ENCODE results near the gene NT5C1A. TPM values are rescaled to one million over a fixed set of nuclear protein-coding genes. Genes with fewer than 3 reads are reported as not detected.

The NT5C1A gene
- total RNA-seq, 2 experiments from 2014 or later: 0.21 TPM; not detected in 1

DNA sequence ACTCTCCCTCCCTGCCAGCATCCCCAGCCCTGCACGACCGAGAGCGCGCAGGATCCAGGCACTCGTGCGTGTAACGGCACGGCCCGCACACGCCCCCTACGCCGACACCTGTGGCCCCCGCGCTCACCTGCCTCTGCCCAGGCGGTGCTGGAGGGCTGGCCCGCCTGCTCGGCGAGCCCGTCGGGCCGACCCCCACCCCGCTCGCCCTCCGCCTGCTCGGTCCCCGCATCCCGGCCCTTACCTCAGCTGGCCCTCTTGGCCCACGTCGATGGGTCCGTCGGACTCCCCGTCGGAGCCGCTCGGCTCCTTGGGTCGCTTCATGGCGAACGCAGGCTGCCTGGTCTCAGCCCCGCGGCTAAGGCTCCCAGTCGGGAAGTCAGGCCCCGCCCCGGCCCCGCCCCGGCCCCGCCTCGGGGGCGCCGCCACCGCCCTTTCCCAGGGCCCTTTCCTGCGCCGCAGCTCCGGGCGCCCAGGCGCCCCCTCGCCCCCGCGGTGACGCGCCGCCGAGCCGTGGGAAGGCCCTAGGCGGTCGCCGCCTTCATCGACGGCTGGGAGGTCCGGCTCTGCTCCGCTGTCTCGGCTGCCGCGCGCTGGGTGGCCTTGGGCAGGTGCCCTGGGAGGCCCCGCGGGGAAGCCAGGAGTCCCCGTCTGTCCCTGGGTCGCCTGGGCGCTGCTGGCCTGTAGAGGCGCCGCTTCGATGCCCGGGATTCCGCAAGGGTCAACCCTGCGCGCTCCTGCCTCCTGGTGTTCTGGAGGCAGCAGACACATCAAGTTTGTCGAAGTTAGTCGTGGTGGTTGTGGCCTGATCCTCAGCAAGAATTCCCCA, 32.4 kb downstream of the NT5C1A start, which contains the start of gene HEYL:
Gene HEYL, minus strand, starts transcription at position 339 of the 826 bp plus-strand sequence. Its CDS starts 18 bp downstream, at position 321.
- intact Hi-C loops (cut with DNase I, micrococcal nuclease): no loop called here
- H3K9me3 Mint-ChIP-seq (ENCODE audit: low read depth): no peaks in the 10 kb centered on the region
- peaks cover 3% of the 10 kb centered on the region for H3K4me1 Mint-ChIP-seq
- CTCF ChIA-PET: interaction anchor here (0.8 kb wide), 1 partner anchor 33 kb away, joined by 4 read pairs; no protein-coding TSS in a partner anchor
- DNase-seq (peak; percentile 83), ATAC-seq (peak; percentile 93)
- no peaks in the 10 kb centered on the region for H3K36me3 Mint-ChIP-seq (ENCODE audit: low read depth)
- POLR2A ChIA-PET: interaction anchor here (0.6 kb wide), 1 partner anchor 401 kb away, joined by 3 read pairs; the partner anchor contains the start of gene CAP1
- peaks cover 28% of the 10 kb centered on the region for H3K27me3 Mint-ChIP-seq
- peak within 1 kb of the TSS; percentile 38 for H3K4me3 Mint-ChIP-seq
- H3K27ac Mint-ChIP-seq: no peak within 1 kb of the TSS

DNA sequence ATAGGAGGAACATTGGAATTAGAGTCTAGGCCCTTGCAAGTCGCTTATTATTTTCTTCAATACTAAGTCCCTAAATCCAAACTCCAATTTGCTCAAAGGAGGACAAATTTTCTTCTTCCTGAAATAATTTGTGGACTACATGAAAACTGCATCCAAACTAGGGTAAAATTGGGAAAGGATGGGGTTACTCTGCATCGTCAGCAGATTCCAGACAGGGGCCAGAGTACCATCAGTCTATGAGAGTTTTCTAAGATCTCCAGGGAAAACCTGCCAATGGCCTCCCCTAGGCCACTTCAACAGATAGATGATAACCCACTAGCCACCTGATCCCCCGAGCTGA, 33.0 kb downstream of the NT5C1A start:
- no peak overlapping the region for H3K27ac Mint-ChIP-seq
- H3K27me3 Mint-ChIP-seq: peaks cover 31% of the 10 kb centered on the region
- intact Hi-C loops (cut with DNase I, micrococcal nuclease): no loop called here
- CTCF ChIA-PET: interaction anchor here (0.7 to 0.8 kb wide), 2 partner anchors 20 to 33 kb away, joined by 3 to 4 read pairs; no protein-coding TSS in a partner anchor
- H3K4me1 Mint-ChIP-seq: peaks cover 3% of the 10 kb centered on the region
- ATAC-seq: no peak
- no peak for DNase-seq
- H3K9me3 Mint-ChIP-seq (ENCODE audit: low read depth): no peaks in the 10 kb centered on the region
- no peaks in the 10 kb centered on the region for H3K36me3 Mint-ChIP-seq (ENCODE audit: low read depth)
- POLR2A ChIA-PET: interaction anchor here (0.6 kb wide), 1 partner anchor 401 kb away, joined by 3 read pairs; the partner anchor contains the start of gene CAP1
- H3K4me3 Mint-ChIP-seq: peak overlapping the region; percentile 12

DNA sequence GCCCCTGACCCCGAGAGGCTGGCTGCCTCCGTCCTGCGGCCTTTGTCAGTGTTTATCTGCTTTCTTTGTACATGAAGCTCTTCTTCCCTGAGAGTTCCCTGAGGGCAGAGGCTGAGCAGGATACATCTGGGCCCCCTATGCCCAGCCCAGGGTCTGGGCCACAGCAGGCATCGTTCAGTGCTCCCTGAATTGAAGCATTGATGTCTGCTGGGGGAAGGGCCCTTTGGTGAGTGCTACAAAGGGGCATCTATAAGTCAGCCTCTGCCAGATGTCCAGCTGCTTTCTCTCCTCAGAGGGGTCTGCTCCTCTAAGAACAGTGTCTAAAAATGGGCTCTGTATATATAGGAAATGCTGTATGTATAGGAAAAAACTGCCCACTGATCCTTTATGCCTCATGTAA, 34.5 kb downstream of the NT5C1A start:
- Mint-ChIP-seq H3K27me3 (peaks cover 36% of the 10 kb centered on the region), H3K9me3 (ENCODE audit: low read depth) (no peaks in the 10 kb centered on the region)
- POLR2A ChIA-PET: no interaction called here

DNA sequence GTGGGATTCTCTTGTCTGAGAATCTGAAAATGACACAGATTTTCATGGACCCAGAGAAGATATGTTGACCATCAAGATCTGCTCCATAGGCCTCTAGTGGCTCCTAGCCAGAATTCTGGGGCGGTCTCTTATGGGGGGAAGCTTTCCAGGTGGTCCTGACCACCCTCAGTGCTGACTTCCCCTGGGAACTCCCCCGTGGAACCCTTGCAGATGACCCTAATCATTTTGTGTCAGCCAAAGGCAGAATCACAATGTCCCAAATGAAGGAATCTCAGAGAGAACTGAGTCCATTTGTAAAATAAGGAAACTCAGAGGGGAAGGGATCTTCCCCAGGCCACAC, 36.1 kb downstream of the NT5C1A start:
- ATAC-seq: no peak
- POLR2A ChIA-PET: no interaction called here

More for the DNA sequence above, 34.5 kb downstream of the NT5C1A start:
- no peak overlapping the region for H3K4me3 Mint-ChIP-seq
- CTCF ChIA-PET: interaction anchor here (0.7 to 0.9 kb wide), 2 partner anchors 20 to 32 kb away, joined by 3 read pairs; no protein-coding TSS in a partner anchor
- H3K27ac Mint-ChIP-seq: no peak overlapping the region
- no peak for ATAC-seq
- intact Hi-C loops (cut with DNase I, micrococcal nuclease): no loop called here
- H3K4me1 Mint-ChIP-seq: peaks cover 3% of the 10 kb centered on the region
- DNase-seq: no peak
- H3K36me3 Mint-ChIP-seq (ENCODE audit: low read depth): no peaks in the 10 kb centered on the region

DNA sequence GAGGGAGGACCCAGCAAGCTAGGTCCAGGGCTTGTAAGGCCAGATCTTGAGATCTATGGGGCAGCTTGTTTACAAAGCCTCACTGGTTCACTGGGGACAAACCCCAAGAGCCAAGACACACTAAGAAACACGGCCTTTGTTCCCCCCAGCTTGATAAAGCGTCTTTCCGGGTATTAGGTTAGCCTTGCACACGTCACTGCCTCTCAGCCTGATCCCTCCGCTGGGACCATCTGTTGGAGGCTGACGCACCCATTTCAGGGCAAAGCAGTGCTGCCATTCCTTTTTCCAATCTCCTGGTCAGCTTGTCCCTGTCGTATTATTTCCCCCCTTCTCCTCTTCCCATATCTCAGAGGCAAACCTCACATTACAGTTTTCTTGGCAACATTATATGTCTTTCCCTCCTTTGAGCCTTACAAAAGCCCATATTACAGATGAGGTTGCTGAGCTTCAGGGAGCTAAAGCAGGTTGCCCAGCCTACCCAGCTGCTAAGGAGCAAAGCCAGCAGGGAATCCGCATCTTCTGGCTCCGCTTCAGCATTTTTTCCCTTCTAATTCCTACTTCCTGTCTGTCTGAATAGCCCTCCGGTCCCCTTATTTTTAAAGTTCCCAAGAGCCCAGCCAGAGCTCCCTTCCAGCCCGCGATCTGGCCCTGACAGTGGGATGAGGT, 36.6 kb downstream of the NT5C1A start:
- no peaks in the 10 kb centered on the region for H3K9me3 Mint-ChIP-seq (ENCODE audit: low read depth)
- H3K27ac Mint-ChIP-seq: no peak overlapping the region
- no peak for DNase-seq
- POLR2A ChIA-PET: no interaction called here
- no peak for ATAC-seq
- H3K4me1 Mint-ChIP-seq: peaks cover 11% of the 10 kb centered on the region
- CTCF ChIA-PET: interaction anchor here (0.5 to 1.6 kb wide), 6 partner anchors 18 to 60 kb away, joined by 3 to 7 read pairs (median 3); no protein-coding TSS in a partner anchor
- intact Hi-C loops (cut with DNase I, micrococcal nuclease): no loop called here
- no peak overlapping the region for H3K4me3 Mint-ChIP-seq
- H3K27me3 Mint-ChIP-seq: peaks cover 31% of the 10 kb centered on the region
- H3K36me3 Mint-ChIP-seq (ENCODE audit: low read depth): no peaks in the 10 kb centered on the region

More for the DNA sequence above, 36.1 kb downstream of the NT5C1A start:
- intact Hi-C loops (cut with DNase I, micrococcal nuclease): no loop called here
- no peaks in the 10 kb centered on the region for H3K9me3 Mint-ChIP-seq (ENCODE audit: low read depth)
- H3K27me3 Mint-ChIP-seq: peaks cover 32% of the 10 kb centered on the region
- H3K36me3 Mint-ChIP-seq (ENCODE audit: low read depth): no peaks in the 10 kb centered on the region
- CTCF ChIA-PET: interaction anchor here (0.9 to 1.0 kb wide), 2 partner anchors 17 to 27 kb away, joined by 3 read pairs; no protein-coding TSS in a partner anchor
- no peak for DNase-seq
- peaks cover 11% of the 10 kb centered on the region for H3K4me1 Mint-ChIP-seq
- H3K4me3 Mint-ChIP-seq: no peak overlapping the region
- no peak overlapping the region for H3K27ac Mint-ChIP-seq

DNA sequence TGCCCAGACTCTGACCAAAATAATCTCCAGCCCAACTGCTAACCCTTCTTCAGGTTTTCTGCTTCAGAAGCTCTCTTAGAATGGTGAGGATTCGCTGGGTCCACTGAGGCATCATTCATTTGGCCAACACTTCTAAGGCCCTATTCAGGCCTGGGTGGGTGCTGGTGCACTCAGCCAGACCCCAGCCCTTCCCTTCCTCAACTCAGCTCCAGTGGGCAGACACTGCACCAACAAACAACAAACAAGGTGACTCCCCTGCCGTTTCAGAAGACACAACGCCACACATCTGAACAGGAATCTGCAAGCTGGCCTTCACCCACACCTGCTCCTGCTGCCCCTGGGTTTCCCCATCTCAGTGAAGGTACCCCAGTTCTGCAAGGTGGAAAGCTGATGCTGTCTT, 38.5 kb downstream of the NT5C1A start:
- H3K9me3 Mint-ChIP-seq (ENCODE audit: low read depth): no peaks in the 10 kb centered on the region
- H3K4me3 Mint-ChIP-seq: no peak overlapping the region
- ChIA-PET CTCF (interaction anchor here (1.0 to 2.0 kb wide), 5 partner anchors 13 to 68 kb away, joined by 3 to 8 read pairs (median 4); no protein-coding TSS in a partner anchor), POLR2A (no interaction called here)
- no peaks in the 10 kb centered on the region for H3K36me3 Mint-ChIP-seq (ENCODE audit: low read depth)
- peaks cover 12% of the 10 kb centered on the region for H3K4me1 Mint-ChIP-seq
- H3K27me3 Mint-ChIP-seq: peaks cover 28% of the 10 kb centered on the region
- intact Hi-C loops (cut with DNase I, micrococcal nuclease): no loop called here
- ATAC-seq (no peak), DNase-seq (no peak)
- no peak overlapping the region for H3K27ac Mint-ChIP-seq

DNA sequence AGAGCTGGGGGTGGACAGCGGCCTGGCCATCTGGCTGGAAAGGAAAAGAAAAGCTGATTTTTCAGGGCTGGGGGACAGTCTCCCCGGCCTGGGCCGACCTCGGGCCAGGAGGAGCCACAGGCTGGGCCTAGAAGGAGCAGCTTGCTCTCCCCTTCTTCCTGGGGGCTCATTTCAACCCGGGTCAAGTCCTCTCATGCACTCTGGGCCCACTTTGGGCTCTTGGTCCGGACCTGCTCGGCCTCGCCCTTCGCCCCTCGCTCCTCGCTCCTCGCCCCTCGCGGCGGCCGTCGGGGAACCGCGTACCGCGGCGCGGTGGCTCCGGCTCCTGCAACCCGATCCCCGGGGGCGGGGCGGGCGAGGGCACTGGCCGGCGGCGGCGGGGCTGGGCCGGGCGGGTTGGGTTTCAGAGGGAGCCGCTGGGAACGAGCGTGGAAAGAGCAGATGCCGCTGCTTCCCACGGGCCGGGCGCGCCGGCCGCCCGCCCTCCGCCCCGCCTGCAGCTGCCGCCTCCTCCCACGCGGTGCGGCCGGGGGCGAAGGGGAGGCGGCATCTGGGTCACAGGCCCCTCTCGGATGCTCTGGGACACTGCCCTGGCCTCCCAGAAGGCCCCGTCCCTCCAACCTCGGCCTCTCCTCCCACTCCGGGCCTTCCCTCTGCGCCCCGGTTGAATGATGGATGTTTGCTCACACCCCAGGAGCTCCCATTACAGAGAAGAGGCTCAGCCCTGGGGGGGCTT, 39.1 kb downstream of the NT5C1A start:
- H3K4me1 Mint-ChIP-seq: peaks cover 12% of the 10 kb centered on the region
- ChIA-PET POLR2A (no interaction called here), CTCF (interaction anchor here (1.0 to 2.0 kb wide), 6 partner anchors 8 to 69 kb away, joined by 3 to 8 read pairs (median 4); no protein-coding TSS in a partner anchor)
- H3K9me3 Mint-ChIP-seq (ENCODE audit: low read depth): no peaks in the 10 kb centered on the region
- intact Hi-C loops (cut with DNase I, micrococcal nuclease): no loop called here
- H3K4me3 Mint-ChIP-seq: no peak overlapping the region
- H3K27ac Mint-ChIP-seq: no peak overlapping the region
- H3K36me3 Mint-ChIP-seq (ENCODE audit: low read depth): no peaks in the 10 kb centered on the region
- peaks cover 23% of the 10 kb centered on the region for H3K27me3 Mint-ChIP-seq
- DNase-seq (no peak), ATAC-seq (no peak)

DNA sequence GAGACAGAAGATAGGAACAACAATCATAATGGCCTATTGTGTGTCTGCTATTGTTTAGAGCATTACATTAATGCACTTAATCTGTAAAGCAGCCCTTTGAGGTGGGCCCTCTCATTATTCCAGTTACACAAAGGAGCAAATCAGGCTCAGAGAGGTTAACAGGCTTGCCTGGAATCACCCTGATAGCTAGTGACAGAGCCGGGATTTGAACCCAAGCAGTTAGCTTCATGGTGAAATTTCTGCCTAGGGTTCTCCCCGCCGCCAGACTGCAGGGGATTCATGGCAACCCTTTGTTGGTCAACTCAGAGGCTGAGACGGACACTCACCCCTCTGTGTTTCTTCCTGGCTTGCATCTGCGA, 39.6 kb downstream of the NT5C1A start:
- Mint-ChIP-seq H3K4me1 (peaks cover 12% of the 10 kb centered on the region), H3K4me3 (no peak overlapping the region), H3K9me3 (ENCODE audit: low read depth) (no peaks in the 10 kb centered on the region), H3K36me3 (ENCODE audit: low read depth) (no peaks in the 10 kb centered on the region), H3K27me3 (peaks cover 20% of the 10 kb centered on the region), H3K27ac (no peak overlapping the region)
- POLR2A ChIA-PET: no interaction called here
- no peak for ATAC-seq
- intact Hi-C loops (cut with DNase I, micrococcal nuclease): no loop called here
- no peak for DNase-seq
- CTCF ChIA-PET: interaction anchor here (1.1 to 1.9 kb wide), 3 partner anchors 9 to 26 kb away, joined by 4 to 8 read pairs (median 5); no protein-coding TSS in a partner anchor

DNA sequence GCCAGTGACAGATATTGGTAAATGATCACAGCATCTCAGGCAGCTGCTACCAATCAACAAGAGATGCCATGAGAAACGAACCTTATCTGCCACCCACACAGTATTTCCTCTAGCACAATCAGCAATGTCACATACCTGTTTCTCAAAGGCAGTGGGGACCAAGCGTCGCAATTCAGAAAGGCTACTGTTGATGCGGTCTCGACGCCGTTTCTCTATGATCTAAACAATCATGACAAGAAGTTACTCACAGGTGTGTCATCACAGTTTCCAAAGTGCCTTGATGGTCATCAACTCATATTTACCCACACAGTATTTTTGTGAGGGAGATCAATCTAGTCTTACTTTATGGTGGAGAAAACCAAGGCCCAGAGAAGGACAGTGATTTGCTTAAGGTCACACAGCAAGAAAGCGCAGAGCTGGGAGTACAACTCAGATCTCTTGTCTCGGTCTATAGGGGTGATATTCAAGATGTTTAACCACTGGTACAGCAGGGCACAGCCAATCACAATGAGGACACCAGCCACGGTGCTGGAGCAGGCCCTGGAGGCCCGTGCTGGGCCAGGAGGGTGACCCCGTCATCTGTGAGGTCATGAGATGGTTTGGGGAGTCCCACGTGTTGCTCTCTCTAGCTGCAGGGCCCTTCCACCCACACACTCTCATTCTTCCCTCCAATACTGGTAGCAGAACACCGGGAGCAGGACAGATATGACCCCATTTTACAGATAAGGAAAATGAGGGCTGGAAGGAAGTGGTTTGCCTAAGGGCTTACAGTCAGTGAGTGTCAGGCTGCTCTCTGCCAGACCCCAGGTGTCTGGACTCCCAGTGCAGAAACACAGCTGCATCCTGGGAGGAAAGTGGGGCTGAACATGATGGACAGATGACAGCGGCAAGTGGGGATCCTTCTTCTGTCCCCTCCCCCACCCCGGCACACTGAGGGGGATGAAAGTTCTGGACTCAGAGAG, 40.3 kb downstream of the NT5C1A start:
- H3K4me3 Mint-ChIP-seq: no peak overlapping the region
- intact Hi-C loops (cut with DNase I, micrococcal nuclease): no loop called here
- POLR2A ChIA-PET: no interaction called here

DNA sequence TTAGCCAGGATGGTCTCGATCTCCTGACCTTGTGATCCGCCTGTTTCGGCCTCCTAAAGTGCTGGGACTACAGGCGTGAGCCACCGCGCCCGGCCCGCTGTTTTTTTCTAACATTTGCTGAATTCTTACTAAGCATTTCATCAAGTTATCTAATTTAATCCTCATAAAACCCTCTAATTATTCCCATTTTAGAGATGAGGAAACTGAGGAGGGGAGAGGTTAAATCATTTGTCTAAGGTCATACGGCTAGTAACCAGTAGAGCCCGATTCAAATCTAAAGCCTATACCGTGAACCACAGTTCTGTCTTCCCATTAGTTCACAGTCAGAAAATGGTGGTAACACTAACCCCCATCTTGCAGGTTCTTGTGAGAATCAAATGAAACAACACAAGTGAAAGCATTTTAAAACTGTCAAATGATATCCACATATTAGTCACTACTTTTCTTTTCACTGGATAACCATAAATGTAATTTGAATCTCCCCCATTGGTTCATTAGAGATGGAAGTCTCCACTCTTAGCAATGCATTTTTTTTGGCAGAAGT, 43.0 kb downstream of the NT5C1A start:
- Mint-ChIP-seq H3K4me1 (peaks cover 12% of the 10 kb centered on the region), H3K4me3 (no peak overlapping the region), H3K27me3 (peaks cover 13% of the 10 kb centered on the region), H3K9me3 (ENCODE audit: low read depth) (no peaks in the 10 kb centered on the region), H3K27ac (no peak overlapping the region), H3K36me3 (ENCODE audit: low read depth) (no peaks in the 10 kb centered on the region)
- DNase-seq (no peak), ATAC-seq (peak; percentile 66)
- POLR2A ChIA-PET: no interaction called here
- CTCF ChIA-PET: interaction anchor here (1.9 kb wide), 1 partner anchor 29 kb away, joined by 9 read pairs; no protein-coding TSS in a partner anchor
- intact Hi-C loops (cut with DNase I, micrococcal nuclease): no loop called here

More for the DNA sequence above, 40.3 kb downstream of the NT5C1A start:
- Mint-ChIP-seq H3K36me3 (ENCODE audit: low read depth) (no peaks in the 10 kb centered on the region), H3K4me1 (peaks cover 12% of the 10 kb centered on the region), H3K27me3 (peaks cover 17% of the 10 kb centered on the region), H3K9me3 (ENCODE audit: low read depth) (no peaks in the 10 kb centered on the region), H3K27ac (no peak overlapping the region)
- DNase-seq (peak; percentile 18), ATAC-seq (peak; percentile 42)
- CTCF ChIA-PET: interaction anchor here (1.2 to 1.9 kb wide), 2 partner anchors 10 to 22 kb away, joined by 5 to 8 read pairs; no protein-coding TSS in a partner anchor

Measured in activated CD4-positive, alpha-beta T cell treated with anti-CD3 and anti-CD28 coated beads for 36 hours (primary cell).